K562 (cell line): ENCODE data around the gene TVP23A.

Experiments used
- RCOR1 ChIP-seq, 2 experiments: IDR thresholded peaks; 2 replicates each; pipeline ENCODE4 v1.6.1; 2012; ENCODE audit warnings: low read depth in 2 of 2, low read length in 2 of 2, borderline replicate concordance in 1 of 2, improper control_type of control experiment in 1 of 2
- SIRT6 ChIP-seq: IDR thresholded peaks from one replicate; pipeline ENCODE4 v1.6.1; 2012; ENCODE audit warnings: low read depth, mild to moderate bottlenecking, control low read depth, inconsistent platforms, low read length, moderate library complexity
- SRF ChIP-seq, 2 experiments: fragments of 250-450, 450-650 bp in 1 of 2; sonication (Bioruptor Pico) in 1 of 2; sonication (generic) in 1 of 2; formaldehyde crosslinking; IDR thresholded peaks; 2 replicates each; pipeline versions ENCODE4 v1.5.0 to v1.5.1; 2020 to 2022; ENCODE audit warnings: mild to moderate bottlenecking in 1 of 2, missing genetic modification reagents in 1 of 2
- TF ChIP-seq, protein P1 (sequence below), 3 experiments: IDR thresholded peaks in 2 of 3; conservative IDR thresholded peaks in 1 of 3; 2 replicates each; pipeline ENCODE4 v1.5.1; 2011 to 2012; ENCODE audit warnings: low read length in 3 of 3, mild to moderate bottlenecking in 3 of 3, control low read depth in 2 of 3, improper control_type of control experiment in 1 of 3, inconsistent platforms in 1 of 3, low read depth in 1 of 3, mixed read lengths in 1 of 3, moderate library complexity in 1 of 3; ENCODE audit not compliant: insufficient read depth in 2 of 3

GRCh38 chr16:10776280-10776679 lies 42.3 kb downstream of the TVP23A start:
- TF ChIP-seq, protein P1, sequence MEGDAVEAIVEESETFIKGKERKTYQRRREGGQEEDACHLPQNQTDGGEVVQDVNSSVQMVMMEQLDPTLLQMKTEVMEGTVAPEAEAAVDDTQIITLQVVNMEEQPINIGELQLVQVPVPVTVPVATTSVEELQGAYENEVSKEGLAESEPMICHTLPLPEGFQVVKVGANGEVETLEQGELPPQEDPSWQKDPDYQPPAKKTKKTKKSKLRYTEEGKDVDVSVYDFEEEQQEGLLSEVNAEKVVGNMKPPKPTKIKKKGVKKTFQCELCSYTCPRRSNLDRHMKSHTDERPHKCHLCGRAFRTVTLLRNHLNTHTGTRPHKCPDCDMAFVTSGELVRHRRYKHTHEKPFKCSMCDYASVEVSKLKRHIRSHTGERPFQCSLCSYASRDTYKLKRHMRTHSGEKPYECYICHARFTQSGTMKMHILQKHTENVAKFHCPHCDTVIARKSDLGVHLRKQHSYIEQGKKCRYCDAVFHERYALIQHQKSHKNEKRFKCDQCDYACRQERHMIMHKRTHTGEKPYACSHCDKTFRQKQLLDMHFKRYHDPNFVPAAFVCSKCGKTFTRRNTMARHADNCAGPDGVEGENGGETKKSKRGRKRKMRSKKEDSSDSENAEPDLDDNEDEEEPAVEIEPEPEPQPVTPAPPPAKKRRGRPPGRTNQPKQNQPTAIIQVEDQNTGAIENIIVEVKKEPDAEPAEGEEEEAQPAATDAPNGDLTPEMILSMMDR (IDR thresholded peaks at IDR 0.05 in 2 of 3, conservative IDR thresholded peaks at IDR 0.05 in 1 of 3; ENCODE audit: insufficient read depth in 2 of 3, low read depth in 1 of 3, low read length in 3 of 3) = no peak
- no peak for TF ChIP-seq SIRT6
- TF ChIP-seq SRF (CRISPR knock-in tag; IDR thresholded peaks at IDR 0.05) = no peak
- TF ChIP-seq RCOR1 (IDR thresholded peaks at IDR 0.05; ENCODE audit: borderline replicate concordance in 1 of 2, low read depth in 2 of 2, low read length in 2 of 2) = no peak
